ENCODE data around the gene LCA5. TPM values are rescaled to one million over a fixed set of nuclear protein-coding genes. Genes with fewer than 3 reads are reported as not detected.
"Not testable (repeated sequence)": the region's sequence is repeated elsewhere in the genome, so short reads cannot be mapped to it uniquely, and the experiment has no call there.

The LCA5 gene
- polyA plus RNA-seq (2013, experiment 1 of 2) = 5.3 TPM
- 5.5 TPM for polyA plus RNA-seq (2013, experiment 2 of 2)

GRCh38 chr6:79536954-79537747 is at the start of gene LCA5:
TSS of gene LCA5 (minus strand) at chr6:79537430. CDS start at chr6:79518894, 18,536 bp downstream.
- Histone ChIP-seq H3K4me3 (ENCODE audit: insufficient read depth in 1 of 2, low read depth in 1 of 2, low read length in 2 of 2) (peak within 1 kb of the TSS; percentile 94 to 97), H4K8ac (ENCODE audit: low read length) (peak within 1 kb of the TSS; percentile 89), H3K18ac (ENCODE audit: low read depth in 1 of 2, low read length in 2 of 2) (peak within 1 kb of the TSS; percentile 79 to 89), H3K14ac (ENCODE audit: low read length in 2 of 2) (peak within 1 kb of the TSS in 1 of 2 experiments; percentile 26), H2BK12ac (ENCODE audit: low read length in 2 of 2) (peak within 1 kb of the TSS; percentile 37 to 82), H3K9ac (ENCODE audit: low read length) (peak within 1 kb of the TSS; percentile 96), H2BK5ac (ENCODE audit: low read depth, low read length, poor library complexity, severe bottlenecking) (peak within 1 kb of the TSS; percentile 92), H3K27me3 (ENCODE audit: control insufficient read depth in 1 of 2, insufficient read depth in 1 of 2, low read length in 2 of 2) (no peaks in the 10 kb centered on the region), H2BK120ac (ENCODE audit: low read depth, low read length) (no peak within 1 kb of the TSS), H3K79me1 (replicated peaks; ENCODE audit: low read length, poor library complexity, severe bottlenecking) (peaks cover 8% of the 10 kb centered on the region), H2AK5ac (ENCODE audit: low read length, severe bottlenecking) (no peak within 1 kb of the TSS), H3K27ac (ENCODE audit: low read length, poor library complexity, severe bottlenecking) (peak within 1 kb of the TSS; percentile 92), H3K4ac (ENCODE audit: low read depth in 1 of 2, low read length in 2 of 2) (peak within 1 kb of the TSS in 1 of 2 experiments; percentile 73), H3K4me1 (ENCODE audit: control insufficient read depth, insufficient read depth, low read depth, low read length) (no peaks in the 10 kb centered on the region), H3K4me2 (ENCODE audit: low read length, poor library complexity, severe bottlenecking) (peak within 1 kb of the TSS; percentile 86), H2BK15ac (ENCODE audit: low read depth, poor library complexity, severe bottlenecking) (peak within 1 kb of the TSS; percentile 89), H3K36me3 (ENCODE audit: control insufficient read depth in 1 of 2, insufficient read depth in 2 of 2, low read depth in 1 of 2, low read length in 2 of 2) (peaks cover 0 to 7% of the 10 kb centered on the region in 2 experiments), H3K9me3 (ENCODE audit: control insufficient read depth, low read length) (no peaks in the 10 kb centered on the region), H2AFZ (ENCODE audit: low read depth, low read length) (peak within 1 kb of the TSS; percentile 93), H4K91ac (ENCODE audit: low read length) (peak within 1 kb of the TSS; percentile 82), H3K23ac (ENCODE audit: low read length in 2 of 2) (peak within 1 kb of the TSS in 1 of 2 experiments; percentile 85)
- DNase-seq = peak; percentile 99
- WGBS = under 1% methylated on average over 48 of the region's 56 CpGs

- H3K9me3 ChIP-seq (ENCODE audit: control insufficient read depth, low read length) = no peaks in the 10 kb centered on the region
- no peaks in the 10 kb centered on the region for H3K36me3 ChIP-seq (ENCODE audit: control insufficient read depth in 1 of 2, insufficient read depth in 2 of 2, low read depth in 1 of 2, low read length in 2 of 2)
- H3K27me3 ChIP-seq (ENCODE audit: control insufficient read depth in 1 of 2, insufficient read depth in 1 of 2, low read length in 2 of 2) = no peaks in the 10 kb centered on the region
Observed at GRCh38 chr6:79586548-79586947, 49.3 kb upstream of the LCA5 start.

GRCh38 chr6:79584332-79584731 is 47.1 kb upstream of the LCA5 start:
- WGBS = 97% methylated on average over 1 of the region's 2 CpGs
- no peak overlapping the region for H3K14ac ChIP-seq (ENCODE audit: low read length in 2 of 2)
- no peak overlapping the region for H2BK120ac ChIP-seq (ENCODE audit: low read depth, low read length)
- no peak overlapping the region for H4K91ac ChIP-seq (ENCODE audit: low read length)
- no peaks in the 10 kb centered on the region for H3K36me3 ChIP-seq (ENCODE audit: control insufficient read depth in 1 of 2, insufficient read depth in 2 of 2, low read depth in 1 of 2, low read length in 2 of 2)
- H2BK5ac ChIP-seq (ENCODE audit: low read depth, low read length, poor library complexity, severe bottlenecking) = no peak overlapping the region
- no peaks in the 10 kb centered on the region for H3K27me3 ChIP-seq (ENCODE audit: control insufficient read depth in 1 of 2, insufficient read depth in 1 of 2, low read length in 2 of 2)
- H3K9me3 ChIP-seq (ENCODE audit: control insufficient read depth, low read length) = peaks cover 2% of the 10 kb centered on the region
- H2BK12ac ChIP-seq (ENCODE audit: low read length in 2 of 2) = no peak overlapping the region
- no peaks in the 10 kb centered on the region for H3K79me1 ChIP-seq (replicated peaks; ENCODE audit: low read length, poor library complexity, severe bottlenecking)
- H3K9ac ChIP-seq (ENCODE audit: low read length) = no peak overlapping the region
- no peak overlapping the region for H2BK15ac ChIP-seq (ENCODE audit: low read depth, poor library complexity, severe bottlenecking)
- H4K8ac ChIP-seq (ENCODE audit: low read length) = no peak overlapping the region
- no peak overlapping the region for H3K23ac ChIP-seq (ENCODE audit: low read length in 2 of 2)
- no peak overlapping the region for H3K4ac ChIP-seq (ENCODE audit: low read depth in 1 of 2, low read length in 2 of 2)
- H3K27ac ChIP-seq (ENCODE audit: low read length, poor library complexity, severe bottlenecking) = no peak overlapping the region
- H3K4me1 ChIP-seq (ENCODE audit: control insufficient read depth, insufficient read depth, low read depth, low read length) = no peaks in the 10 kb centered on the region
- no peak overlapping the region for H3K4me2 ChIP-seq (ENCODE audit: low read length, poor library complexity, severe bottlenecking)
- H2AK5ac ChIP-seq (ENCODE audit: low read length, severe bottlenecking) = no peak overlapping the region
- no peak for DNase-seq
- H3K4me3 ChIP-seq (ENCODE audit: insufficient read depth in 1 of 2, low read depth in 1 of 2, low read length in 2 of 2) = no peak overlapping the region
- no peak overlapping the region for H2AFZ ChIP-seq (ENCODE audit: low read depth, low read length)
- no peak overlapping the region for H3K18ac ChIP-seq (ENCODE audit: low read depth in 1 of 2, low read length in 2 of 2)

More at GRCh38 chr6:79586548-79586947, 49.3 kb upstream of the LCA5 start:
- Histone ChIP-seq H2BK5ac (ENCODE audit: low read depth, low read length, poor library complexity, severe bottlenecking) (no peak overlapping the region), H3K4me1 (ENCODE audit: control insufficient read depth, insufficient read depth, low read depth, low read length) (no peaks in the 10 kb centered on the region), H3K4me3 (ENCODE audit: insufficient read depth in 1 of 2, low read depth in 1 of 2, low read length in 2 of 2) (no peak overlapping the region), H2BK120ac (ENCODE audit: low read depth, low read length) (no peak overlapping the region), H2BK12ac (ENCODE audit: low read length in 2 of 2) (no peak overlapping the region), H4K8ac (ENCODE audit: low read length) (no peak overlapping the region), H3K9ac (ENCODE audit: low read length) (no peak overlapping the region), H2AK5ac (ENCODE audit: low read length, severe bottlenecking) (no peak overlapping the region), H3K14ac (ENCODE audit: low read length in 2 of 2) (no peak overlapping the region), H2BK15ac (ENCODE audit: low read depth, poor library complexity, severe bottlenecking) (no peak overlapping the region), H3K4me2 (ENCODE audit: low read length, poor library complexity, severe bottlenecking) (no peak overlapping the region), H3K23ac (ENCODE audit: low read length in 2 of 2) (no peak overlapping the region), H3K79me1 (replicated peaks; ENCODE audit: low read length, poor library complexity, severe bottlenecking) (no peaks in the 10 kb centered on the region), H2AFZ (ENCODE audit: low read depth, low read length) (no peak overlapping the region), H3K27ac (ENCODE audit: low read length, poor library complexity, severe bottlenecking) (no peak overlapping the region), H4K91ac (ENCODE audit: low read length) (no peak overlapping the region), H3K4ac (ENCODE audit: low read depth in 1 of 2, low read length in 2 of 2) (no peak overlapping the region), H3K18ac (ENCODE audit: low read depth in 1 of 2, low read length in 2 of 2) (no peak overlapping the region)
- peak; percentile 65 for DNase-seq

- not testable (repeated sequence) for H3K79me1 ChIP-seq (replicated peaks; ENCODE audit: low read length, poor library complexity, severe bottlenecking); H3K9ac ChIP-seq (ENCODE audit: low read length); H3K4me3 ChIP-seq (ENCODE audit: insufficient read depth in 1 of 2, low read depth in 1 of 2, low read length in 2 of 2); H3K4me1 ChIP-seq (ENCODE audit: control insufficient read depth, insufficient read depth, low read depth, low read length); H3K9me3 ChIP-seq (ENCODE audit: control insufficient read depth, low read length); H4K8ac ChIP-seq (ENCODE audit: low read length); DNase-seq; H2AFZ ChIP-seq (ENCODE audit: low read depth, low read length); H3K18ac ChIP-seq (ENCODE audit: low read depth in 1 of 2, low read length in 2 of 2); H2BK5ac ChIP-seq (ENCODE audit: low read depth, low read length, poor library complexity, severe bottlenecking); H3K23ac ChIP-seq (ENCODE audit: low read length in 2 of 2); H3K4ac ChIP-seq (ENCODE audit: low read depth in 1 of 2, low read length in 2 of 2); H2BK120ac ChIP-seq (ENCODE audit: low read depth, low read length); H2AK5ac ChIP-seq (ENCODE audit: low read length, severe bottlenecking); H3K36me3 ChIP-seq (ENCODE audit: control insufficient read depth in 1 of 2, insufficient read depth in 2 of 2, low read depth in 1 of 2, low read length in 2 of 2); H2BK12ac ChIP-seq (ENCODE audit: low read length in 2 of 2); H3K14ac ChIP-seq (ENCODE audit: low read length in 2 of 2); H2BK15ac ChIP-seq (ENCODE audit: low read depth, poor library complexity, severe bottlenecking); H4K91ac ChIP-seq (ENCODE audit: low read length); H3K27ac ChIP-seq (ENCODE audit: low read length, poor library complexity, severe bottlenecking); H3K27me3 ChIP-seq (ENCODE audit: control insufficient read depth in 1 of 2, insufficient read depth in 1 of 2, low read length in 2 of 2); H3K4me2 ChIP-seq (ENCODE audit: low read length, poor library complexity, severe bottlenecking)
- 93% methylated on average over 6 of the region's 6 CpGs for WGBS
Observed at GRCh38 chr6:79577926-79578325, 40.7 kb upstream of the LCA5 start.

All from mesenchymal stem cell (in vitro differentiated cells and primary cell).